ENCODE data around the gene ZMAT5.

GRCh38 chr22:29723766-29724165, 43.0 kb downstream of the ZMAT5 start:
- TF ChIP-seq EZH2 (IDR thresholded peaks at IDR 0.05; ENCODE audit: low read length, unreplicated experiment): no peak
- no peak for TF ChIP-seq CTCF (conservative IDR thresholded peaks at IDR 0.05; ENCODE audit: low read depth, low read length)
- no peak for TF ChIP-seq EZH2phosphoT487 (IDR thresholded peaks at IDR 0.05; ENCODE audit: borderline replicate concordance, low read length)

Data from PC-3 (cell line).